KG1 (cell line): ENCODE results near the gene MRPL4.
A peak's percentile ranks its signal among the peaks of the same experiment; 100 is the strongest.

Experiments
- DNase-seq: peaks from one replicate; lab custom pipeline; 2025; lab: John Stamatoyannopoulos, UW

The MRPL4 gene

GRCh38 chr19:10289167-10289835 is 37.3 kb downstream of the MRPL4 start:
- no peak for DNase-seq

- no peak for DNase-seq
These were observed 37.9 kb downstream of the MRPL4 start, which contains the start of gene ICAM5 for GRCh38 chr19:10289836-10290356. Gene ICAM5, plus strand, starts transcription at chr19:10289952. Its CDS starts 92 bp downstream, at chr19:10290044.

GRCh38 chr19:10290357-10290875 is 38.4 kb downstream of the MRPL4 start:
- DNase-seq: no peak

- peak; percentile 11 for DNase-seq
These were observed 39.0 kb downstream of the MRPL4 start for GRCh38 chr19:10290876-10291553.

- no peak for DNase-seq
These were observed 39.7 kb downstream of the MRPL4 start for GRCh38 chr19:10291554-10292205.

- no peak for DNase-seq
These were observed 40.3 kb downstream of the MRPL4 start for GRCh38 chr19:10292206-10292788.

- no peak for DNase-seq
These were observed 41.0 kb downstream of the MRPL4 start for GRCh38 chr19:10292789-10293636.

GRCh38 chr19:10293637-10294367 is 41.8 kb downstream of the MRPL4 start:
- no peak for DNase-seq

- DNase-seq: no peak
These were observed 42.3 kb downstream of the MRPL4 start for GRCh38 chr19:10294368-10294697.

GRCh38 chr19:10295305-10295846 is 43.4 kb downstream of the MRPL4 start:
- DNase-seq: no peak

GRCh38 chr19:10295847-10296591 is 44.0 kb downstream of the MRPL4 start:
- no peak for DNase-seq

- DNase-seq: no peak
These were observed 47.8 kb downstream of the MRPL4 start for GRCh38 chr19:10299545-10300458.

- no peak for DNase-seq
These were observed 53.3 kb downstream of the MRPL4 start for GRCh38 chr19:10305139-10305806.

- no peak for DNase-seq
These were observed 54.3 kb downstream of the MRPL4 start for GRCh38 chr19:10306327-10306726.

GRCh38 chr19:10309423-10309822 is 57.4 kb downstream of the MRPL4 start, which contains the start of gene ZGLP1:
Gene ZGLP1, minus strand, starts transcription at chr19:10309815.
- DNase-seq: no peak
